PC-9 (cell line): Measurements from ENCODE around the gene LIN7A.

ENCODE experiments used
- EZH2 ChIP-seq: fragments of 200-600 bp; sonication (generic); IDR thresholded peaks from 2 replicates; pipeline ENCODE4 v1.8.0; 2017; ENCODE audit warnings: antibody characterized with exemption, low read depth
- TF ChIP-seq, protein P1 (sequence below): fragments of 200-600 bp; sonication (generic); conservative IDR thresholded peaks from 2 replicates; pipeline ENCODE4 v1.6.1; 2017; ENCODE audit warnings: mixed run types, antibody characterized with exemption, mild to moderate bottlenecking, moderate library complexity

DNA sequence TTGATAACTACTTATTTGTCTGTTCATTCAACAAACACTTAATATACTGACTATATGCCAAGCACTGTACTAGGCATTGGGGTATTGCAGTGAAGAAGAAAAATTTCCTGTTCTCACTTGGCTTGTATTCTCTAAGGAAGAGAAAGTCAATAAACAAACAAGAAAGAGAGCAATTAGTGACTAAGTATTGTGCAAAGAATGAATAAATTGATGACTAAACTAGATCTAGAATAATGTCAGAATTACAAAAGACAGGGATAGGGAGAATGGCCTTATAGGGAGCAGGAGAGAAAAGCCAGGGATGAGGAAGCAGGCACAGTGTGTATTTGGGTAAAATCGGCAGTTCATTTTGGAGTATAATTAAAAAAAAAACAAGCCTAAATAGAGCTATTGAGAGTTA lies 4.2 kb upstream of the LIN7A start:
- TF ChIP-seq, protein P1, sequence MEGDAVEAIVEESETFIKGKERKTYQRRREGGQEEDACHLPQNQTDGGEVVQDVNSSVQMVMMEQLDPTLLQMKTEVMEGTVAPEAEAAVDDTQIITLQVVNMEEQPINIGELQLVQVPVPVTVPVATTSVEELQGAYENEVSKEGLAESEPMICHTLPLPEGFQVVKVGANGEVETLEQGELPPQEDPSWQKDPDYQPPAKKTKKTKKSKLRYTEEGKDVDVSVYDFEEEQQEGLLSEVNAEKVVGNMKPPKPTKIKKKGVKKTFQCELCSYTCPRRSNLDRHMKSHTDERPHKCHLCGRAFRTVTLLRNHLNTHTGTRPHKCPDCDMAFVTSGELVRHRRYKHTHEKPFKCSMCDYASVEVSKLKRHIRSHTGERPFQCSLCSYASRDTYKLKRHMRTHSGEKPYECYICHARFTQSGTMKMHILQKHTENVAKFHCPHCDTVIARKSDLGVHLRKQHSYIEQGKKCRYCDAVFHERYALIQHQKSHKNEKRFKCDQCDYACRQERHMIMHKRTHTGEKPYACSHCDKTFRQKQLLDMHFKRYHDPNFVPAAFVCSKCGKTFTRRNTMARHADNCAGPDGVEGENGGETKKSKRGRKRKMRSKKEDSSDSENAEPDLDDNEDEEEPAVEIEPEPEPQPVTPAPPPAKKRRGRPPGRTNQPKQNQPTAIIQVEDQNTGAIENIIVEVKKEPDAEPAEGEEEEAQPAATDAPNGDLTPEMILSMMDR = no peak
- TF ChIP-seq EZH2 = no peak
